GM18873 (cell line): ENCODE measurements around the gene SLC47A2.
"Not testable (repeated sequence)": the region's sequence is repeated elsewhere in the genome, so short reads cannot be mapped to it uniquely, and the experiment has no call there.

Experiments used
- ATAC-seq: cut with Tn5 transposase; IDR thresholded peaks from one replicate; pipeline ENCODE4 v1.9.1; 2021; ENCODE audit warnings: mild to moderate bottlenecking, moderate library complexity, moderate number of reproducible peaks; ENCODE audit not compliant: unreplicated experiment, low FRiP score

SLC47A2 gene

GRCh38 chr17:19672009-19672750 lies 44.2 kb downstream of the SLC47A2 start:
- ATAC-seq: no peak

- no peak for ATAC-seq
These were observed 45.0 kb downstream of the SLC47A2 start for GRCh38 chr17:19671433-19671832.

GRCh38 chr17:19670908-19671307 lies 45.5 kb downstream of the SLC47A2 start:
- no peak for ATAC-seq

GRCh38 chr17:19669680-19670079 lies 46.7 kb downstream of the SLC47A2 start:
- not testable (repeated sequence) for ATAC-seq

- ATAC-seq: no peak
These were observed 51.6 kb downstream of the SLC47A2 start for GRCh38 chr17:19664821-19665181.

GRCh38 chr17:19664136-19664820 lies 52.1 kb downstream of the SLC47A2 start:
- ATAC-seq: no peak

GRCh38 chr17:19663097-19663496 lies 53.3 kb downstream of the SLC47A2 start:
- no peak for ATAC-seq

GRCh38 chr17:19661121-19661520 lies 55.3 kb downstream of the SLC47A2 start:
- no peak for ATAC-seq

GRCh38 chr17:19660219-19660870 lies 56.0 kb downstream of the SLC47A2 start:
- no peak for ATAC-seq

- no peak for ATAC-seq
These were observed 56.8 kb downstream of the SLC47A2 start for GRCh38 chr17:19659366-19660177.

GRCh38 chr17:19656851-19657581 lies 59.4 kb downstream of the SLC47A2 start:
- ATAC-seq: no peak

GRCh38 chr17:19656336-19656735 lies 60.0 kb downstream of the SLC47A2 start:
- ATAC-seq: no peak

GRCh38 chr17:19654896-19655295 lies 61.5 kb downstream of the SLC47A2 start:
- ATAC-seq: no peak

GRCh38 chr17:19654342-19654886 lies 62.0 kb downstream of the SLC47A2 start:
- ATAC-seq: no peak

- no peak for ATAC-seq
These were observed 63.8 kb downstream of the SLC47A2 start for GRCh38 chr17:19652595-19652994.

- ATAC-seq: no peak
These were observed 64.7 kb downstream of the SLC47A2 start for GRCh38 chr17:19651451-19652238.

GRCh38 chr17:19650826-19651225 lies 65.6 kb downstream of the SLC47A2 start:
- ATAC-seq: no peak

GRCh38 chr17:19649274-19649541 lies 67.2 kb downstream of the SLC47A2 start:
- ATAC-seq: no peak
